ENCODE data around the gene CTNNA2.

CTNNA2 gene

GRCh38 chr2:79944205-79944604 is 431.4 kb downstream of the CTNNA2 start:
- TF ChIP-seq EZH2phosphoT487 (IDR thresholded peaks at IDR 0.05; ENCODE audit: low read depth) (no peak), CTCF (IDR thresholded peaks at IDR 0.05; ENCODE audit: low read depth, low read length) (no peak)
- no peaks in the 10 kb centered on the region for H4K20me1 ChIP-seq (ENCODE audit: insufficient read depth, low read length)
- no peaks in the 10 kb centered on the region for H3K36me3 ChIP-seq (replicated peaks; ENCODE audit: low read depth, low read length)
- H3K9ac ChIP-seq (ENCODE audit: low read length) = no peak overlapping the region
- H3K9me3 ChIP-seq (ENCODE audit: insufficient read depth, low read length) = no peaks in the 10 kb centered on the region
- H3K79me2 ChIP-seq (ENCODE audit: low read length) = no peaks in the 10 kb centered on the region
- no peak overlapping the region for H2AFZ ChIP-seq (ENCODE audit: low read depth, low read length)
- no peak overlapping the region for H3K4me3 ChIP-seq (ENCODE audit: low read length)
- no peak overlapping the region for H3K4me2 ChIP-seq (ENCODE audit: low read length)
- no peak overlapping the region for H3K27ac ChIP-seq (ENCODE audit: low read length)
- no peaks in the 10 kb centered on the region for H3K27me3 ChIP-seq (ENCODE audit: low read depth, low read length)
- H3K4me1 ChIP-seq (ENCODE audit: low read length) = no peaks in the 10 kb centered on the region

GRCh38 chr2:79945653-79946445 is 433.0 kb downstream of the CTNNA2 start:
- TF ChIP-seq CTCF (IDR thresholded peaks at IDR 0.05; ENCODE audit: low read depth, low read length) (no peak), EZH2phosphoT487 (IDR thresholded peaks at IDR 0.05; ENCODE audit: low read depth) (no peak)
- Histone ChIP-seq H3K79me2 (ENCODE audit: low read length) (no peaks in the 10 kb centered on the region), H3K9me3 (ENCODE audit: insufficient read depth, low read length) (no peaks in the 10 kb centered on the region), H3K4me3 (ENCODE audit: low read length) (no peak overlapping the region), H3K36me3 (replicated peaks; ENCODE audit: low read depth, low read length) (no peaks in the 10 kb centered on the region), H3K4me2 (ENCODE audit: low read length) (no peak overlapping the region), H2AFZ (ENCODE audit: low read depth, low read length) (no peak overlapping the region), H3K9ac (ENCODE audit: low read length) (no peak overlapping the region), H3K27me3 (ENCODE audit: low read depth, low read length) (no peaks in the 10 kb centered on the region), H3K4me1 (ENCODE audit: low read length) (no peaks in the 10 kb centered on the region), H3K27ac (ENCODE audit: low read length) (no peak overlapping the region), H4K20me1 (ENCODE audit: insufficient read depth, low read length) (no peaks in the 10 kb centered on the region)

- TF ChIP-seq CTCF (IDR thresholded peaks at IDR 0.05; ENCODE audit: low read depth, low read length) (no peak), EZH2phosphoT487 (IDR thresholded peaks at IDR 0.05; ENCODE audit: low read depth) (no peak)
- H3K4me1 ChIP-seq (ENCODE audit: low read length) = no peaks in the 10 kb centered on the region
- no peaks in the 10 kb centered on the region for H3K79me2 ChIP-seq (ENCODE audit: low read length)
- H3K27me3 ChIP-seq (ENCODE audit: low read depth, low read length) = no peaks in the 10 kb centered on the region
- no peak overlapping the region for H3K4me3 ChIP-seq (ENCODE audit: low read length)
- no peak overlapping the region for H3K9ac ChIP-seq (ENCODE audit: low read length)
- no peaks in the 10 kb centered on the region for H3K9me3 ChIP-seq (ENCODE audit: insufficient read depth, low read length)
- H4K20me1 ChIP-seq (ENCODE audit: insufficient read depth, low read length) = no peaks in the 10 kb centered on the region
- no peak overlapping the region for H3K27ac ChIP-seq (ENCODE audit: low read length)
- H3K4me2 ChIP-seq (ENCODE audit: low read length) = no peak overlapping the region
- H2AFZ ChIP-seq (ENCODE audit: low read depth, low read length) = no peak overlapping the region
- no peaks in the 10 kb centered on the region for H3K36me3 ChIP-seq (replicated peaks; ENCODE audit: low read depth, low read length)
Observed at GRCh38 chr2:79947751-79948150, 434.9 kb downstream of the CTNNA2 start.

- Histone ChIP-seq H3K27me3 (ENCODE audit: low read depth, low read length) (no peaks in the 10 kb centered on the region), H3K4me2 (ENCODE audit: low read length) (no peak overlapping the region), H3K4me3 (ENCODE audit: low read length) (no peak overlapping the region), H3K79me2 (ENCODE audit: low read length) (no peaks in the 10 kb centered on the region), H2AFZ (ENCODE audit: low read depth, low read length) (no peak overlapping the region), H3K27ac (ENCODE audit: low read length) (no peak overlapping the region), H3K36me3 (replicated peaks; ENCODE audit: low read depth, low read length) (no peaks in the 10 kb centered on the region), H3K9me3 (ENCODE audit: insufficient read depth, low read length) (no peaks in the 10 kb centered on the region), H3K4me1 (ENCODE audit: low read length) (no peaks in the 10 kb centered on the region), H3K9ac (ENCODE audit: low read length) (no peak overlapping the region), H4K20me1 (ENCODE audit: insufficient read depth, low read length) (no peaks in the 10 kb centered on the region)
- TF ChIP-seq CTCF (IDR thresholded peaks at IDR 0.05; ENCODE audit: low read depth, low read length) (no peak), EZH2phosphoT487 (IDR thresholded peaks at IDR 0.05; ENCODE audit: low read depth) (no peak)
Observed at GRCh38 chr2:79950526-79950925, 437.7 kb downstream of the CTNNA2 start.

Data from OCI-LY3 (cell line).